Gastroesophageal sphincter (tissue), 4 donors: ENCODE data around the gene HPRT1. TPM values are rescaled to one million over a fixed set of nuclear protein-coding genes. Genes with fewer than 3 reads are reported as not detected.

Experiments used
- ATAC-seq: fragments of 150-250 bp; one replicate; pipeline ENCODE4 v1.9.1; 2016; ENCODE audit warnings: mild to moderate bottlenecking, moderate library complexity
- H3K27ac ChIP-seq, 4 donors: fragments of 200-600 bp; sonication (generic) in 3 of 4; 1 replicate in 3 of 4; 2 replicates in 1 of 4; pipeline ENCODE4 v1.5.1; 2016 to 2019
- H3K27me3 ChIP-seq: fragments of 200-600 bp; sonication (generic); one replicate; pipeline ENCODE4 v1.5.1; 2019
- H3K36me3 ChIP-seq, 2 donors: fragments of 200-600 bp; sonication (generic); one replicate each; pipeline ENCODE4 v1.5.1; 2019; ENCODE audit warnings: control low read depth in 1 of 2
- H3K4me1 ChIP-seq, 3 donors: fragments of 200-600 bp; sonication (generic); 1 replicate in 2 of 3; 2 replicates in 1 of 3; pipeline ENCODE4 v1.5.1; 2016 to 2019; ENCODE audit warnings: control low read depth in 2 of 3
- H3K4me3 ChIP-seq, 2 donors: fragments of 200-600 bp; sonication (generic); one replicate each; pipeline ENCODE4 v1.5.1; 2019; ENCODE audit warnings: mild to moderate bottlenecking in 1 of 2, moderate library complexity in 1 of 2
- H3K9me3 ChIP-seq, 3 donors: fragments of 200-600 bp; sonication (generic); one replicate each; pipeline ENCODE4 v1.5.1; 2017 to 2019; ENCODE audit warnings: control low read depth in 2 of 3
- CTCF ChIP-seq, 4 experiments: fragments of 200-600 bp in 2 of 4; fragments of 450-650 bp in 2 of 4; sonication (generic) in 1 of 4; IDR thresholded peaks; one replicate each; pipeline ENCODE4 v1.5.1; 2017 to 2019; ENCODE audit warnings: antibody characterized with exemption in 4 of 4, mild to moderate bottlenecking in 2 of 4, moderate library complexity in 2 of 4
- EP300 ChIP-seq: sonication (generic); formaldehyde crosslinking; IDR thresholded peaks from one replicate; pipeline ENCODE4 v1.6.1; 2017; ENCODE audit warnings: antibody characterized with exemption, mild to moderate bottlenecking
- POLR2A ChIP-seq, 2 donors: fragments of 450-650 bp; IDR thresholded peaks; one replicate each; pipeline ENCODE4 v1.6.1; 2017; ENCODE audit warnings: antibody characterized with exemption in 2 of 2, mild to moderate bottlenecking in 2 of 2, moderate library complexity in 1 of 2
- POLR2AphosphoS5 ChIP-seq: sonication (generic); formaldehyde crosslinking; IDR thresholded peaks from one replicate; pipeline ENCODE4 v1.6.1; 2017; ENCODE audit warnings: antibody characterized with exemption
- WGBS, 2 donors: methylation state at CpG; one replicate each; pipeline ENCODE4 v1.1.5; 2018; ENCODE audit warnings: low coverage in 1 of 2; 5-methylcytosine and 5-hydroxymethylcytosine counted together
- total RNA-seq, 4 donors: library from RNA; depleted of rRNA; stranded (reverse); fragments of >200 nt; gene quantifications; one replicate each; pipeline ENCODE4 v1.1.0, GENCODE V29; 2016

Gene HPRT1
- total RNA-seq, 4 donors from 2014 or later: 6.7 to 12.5 (median 7.2) TPM

GRCh38 chrX:134480061-134480460 lies 20.1 kb downstream of the HPRT1 start:
- Histone ChIP-seq H3K27me3 (no peaks in the 10 kb centered on the region), H3K4me1 (no peaks in the 10 kb centered on the region), H3K36me3 (peaks cover 0 to 16% of the 10 kb centered on the region in 2 donors), H3K9me3 (no peaks in the 10 kb centered on the region), H3K27ac (no peak overlapping the region), H3K4me3 (no peak overlapping the region)
- 67% methylated on average over 1 of the region's 1 CpG; no CpG with 5 or more reads in 1 of the 2 donors for WGBS, 2 donors
- ATAC-seq: no peak
- no peak for TF ChIP-seq POLR2AphosphoS5
- no peak for TF ChIP-seq CTCF (IDR thresholded peaks at IDR 0.05)
- TF ChIP-seq POLR2A (IDR thresholded peaks at IDR 0.05): no peak
- TF ChIP-seq EP300: no peak

GRCh38 chrX:134481339-134481738 lies 21.4 kb downstream of the HPRT1 start:
- H3K27ac ChIP-seq: no peak overlapping the region
- 66 to 86% methylated on average over 1 to 2 of the region's 2 CpGs for WGBS, 2 donors
- H3K4me1 ChIP-seq: no peaks in the 10 kb centered on the region
- ATAC-seq: no peak
- peaks cover 0 to 6% of the 10 kb centered on the region in 2 donors for H3K36me3 ChIP-seq
- no peaks in the 10 kb centered on the region for H3K9me3 ChIP-seq
- H3K4me3 ChIP-seq: no peak overlapping the region
- H3K27me3 ChIP-seq: no peaks in the 10 kb centered on the region
- TF ChIP-seq POLR2AphosphoS5: no peak
- TF ChIP-seq EP300: no peak
- TF ChIP-seq CTCF (IDR thresholded peaks at IDR 0.05): no peak
- TF ChIP-seq POLR2A (IDR thresholded peaks at IDR 0.05): no peak

- Histone ChIP-seq H3K27ac (no peak overlapping the region), H3K4me1 (no peaks in the 10 kb centered on the region), H3K4me3 (no peak overlapping the region), H3K9me3 (no peaks in the 10 kb centered on the region), H3K36me3 (peaks cover 0 to 6% of the 10 kb centered on the region in 2 donors), H3K27me3 (no peaks in the 10 kb centered on the region)
- no peak for ATAC-seq
- TF ChIP-seq CTCF (IDR thresholded peaks at IDR 0.05) (no peak), POLR2A (IDR thresholded peaks at IDR 0.05) (no peak), EP300 (no peak), POLR2AphosphoS5 (no peak)
- WGBS, 2 donors: 39 to 76% methylated on average over 3 of the region's 3 CpGs
These were observed 22.4 kb downstream of the HPRT1 start for GRCh38 chrX:134482371-134482770.

GRCh38 chrX:134484039-134484438 lies 24.1 kb downstream of the HPRT1 start:
- Histone ChIP-seq H3K4me3 (no peak overlapping the region), H3K27ac (no peak overlapping the region), H3K4me1 (no peaks in the 10 kb centered on the region), H3K9me3 (no peaks in the 10 kb centered on the region), H3K36me3 (no peaks in the 10 kb centered on the region), H3K27me3 (no peaks in the 10 kb centered on the region)
- TF ChIP-seq EP300 (no peak), POLR2AphosphoS5 (no peak), CTCF (IDR thresholded peaks at IDR 0.05) (peak; percentile 31 to 66 (median 62))
- 20 to 25% methylated on average over 1 of the region's 1 CpG for WGBS, 2 donors
- no peak for ATAC-seq

GRCh38 chrX:134501941-134502340 lies 42.0 kb downstream of the HPRT1 start:
- TF ChIP-seq EP300: no peak
- no peak for TF ChIP-seq CTCF (IDR thresholded peaks at IDR 0.05)
- TF ChIP-seq POLR2AphosphoS5: no peak
- no peak for TF ChIP-seq POLR2A (IDR thresholded peaks at IDR 0.05)
- H3K36me3 ChIP-seq: peaks cover 0 to 5% of the 10 kb centered on the region in 2 donors
- ATAC-seq: no peak
- no peaks in the 10 kb centered on the region for H3K27me3 ChIP-seq
- no peak overlapping the region for H3K27ac ChIP-seq
- H3K4me1 ChIP-seq: peaks cover 0 to 10% (median 0%) of the 10 kb centered on the region in 3 donors
- H3K9me3 ChIP-seq: no peaks in the 10 kb centered on the region
- 39% methylated on average over 2 of the region's 2 CpGs; no CpG with 5 or more reads in 1 of the 2 donors for WGBS, 2 donors
- H3K4me3 ChIP-seq: no peak overlapping the region
